Measurements from ENCODE around the gene IZUMO3.

DNA sequence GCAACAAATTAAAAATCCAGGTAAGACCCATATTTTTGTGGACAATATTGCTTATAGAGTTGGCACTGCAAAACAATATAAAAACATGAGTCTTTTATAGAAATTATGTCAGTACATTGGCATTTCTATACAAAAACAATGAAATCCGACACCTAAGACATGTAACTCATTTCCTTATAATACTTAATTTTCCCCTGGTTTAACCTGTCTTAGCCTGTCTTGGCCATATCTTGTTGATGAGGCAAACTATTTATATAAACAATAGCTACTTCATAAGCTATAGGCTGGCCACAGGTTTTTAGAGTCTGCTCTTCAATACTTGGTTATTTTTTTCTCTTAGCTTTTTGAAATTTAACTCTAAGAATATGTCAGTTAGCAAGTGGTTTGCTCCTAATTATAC is 44.7 kb upstream of the IZUMO3 start:
- TF ChIP-seq, protein P1, sequence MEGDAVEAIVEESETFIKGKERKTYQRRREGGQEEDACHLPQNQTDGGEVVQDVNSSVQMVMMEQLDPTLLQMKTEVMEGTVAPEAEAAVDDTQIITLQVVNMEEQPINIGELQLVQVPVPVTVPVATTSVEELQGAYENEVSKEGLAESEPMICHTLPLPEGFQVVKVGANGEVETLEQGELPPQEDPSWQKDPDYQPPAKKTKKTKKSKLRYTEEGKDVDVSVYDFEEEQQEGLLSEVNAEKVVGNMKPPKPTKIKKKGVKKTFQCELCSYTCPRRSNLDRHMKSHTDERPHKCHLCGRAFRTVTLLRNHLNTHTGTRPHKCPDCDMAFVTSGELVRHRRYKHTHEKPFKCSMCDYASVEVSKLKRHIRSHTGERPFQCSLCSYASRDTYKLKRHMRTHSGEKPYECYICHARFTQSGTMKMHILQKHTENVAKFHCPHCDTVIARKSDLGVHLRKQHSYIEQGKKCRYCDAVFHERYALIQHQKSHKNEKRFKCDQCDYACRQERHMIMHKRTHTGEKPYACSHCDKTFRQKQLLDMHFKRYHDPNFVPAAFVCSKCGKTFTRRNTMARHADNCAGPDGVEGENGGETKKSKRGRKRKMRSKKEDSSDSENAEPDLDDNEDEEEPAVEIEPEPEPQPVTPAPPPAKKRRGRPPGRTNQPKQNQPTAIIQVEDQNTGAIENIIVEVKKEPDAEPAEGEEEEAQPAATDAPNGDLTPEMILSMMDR (IDR thresholded peaks at IDR 0.05) = no peak
- TF ChIP-seq POLR2A (IDR thresholded peaks at IDR 0.05) = no peak

Measured in tibial nerve (tissue), 3 donors.